ENCODE measurements around the gene SPTBN1.
"Not testable (repeated sequence)": the region's sequence is repeated elsewhere in the genome, so short reads cannot be mapped to it uniquely, and the experiment has no call there.

Gene SPTBN1

GRCh38 chr2:54680397-54681041, 224.4 kb downstream of the SPTBN1 start:
- DNase-seq = no peak

- DNase-seq = no peak
Observed at GRCh38 chr2:54681416-54681815, 225.3 kb downstream of the SPTBN1 start.

GRCh38 chr2:54683596-54683995, 227.5 kb downstream of the SPTBN1 start:
- no peak for DNase-seq

DNA sequence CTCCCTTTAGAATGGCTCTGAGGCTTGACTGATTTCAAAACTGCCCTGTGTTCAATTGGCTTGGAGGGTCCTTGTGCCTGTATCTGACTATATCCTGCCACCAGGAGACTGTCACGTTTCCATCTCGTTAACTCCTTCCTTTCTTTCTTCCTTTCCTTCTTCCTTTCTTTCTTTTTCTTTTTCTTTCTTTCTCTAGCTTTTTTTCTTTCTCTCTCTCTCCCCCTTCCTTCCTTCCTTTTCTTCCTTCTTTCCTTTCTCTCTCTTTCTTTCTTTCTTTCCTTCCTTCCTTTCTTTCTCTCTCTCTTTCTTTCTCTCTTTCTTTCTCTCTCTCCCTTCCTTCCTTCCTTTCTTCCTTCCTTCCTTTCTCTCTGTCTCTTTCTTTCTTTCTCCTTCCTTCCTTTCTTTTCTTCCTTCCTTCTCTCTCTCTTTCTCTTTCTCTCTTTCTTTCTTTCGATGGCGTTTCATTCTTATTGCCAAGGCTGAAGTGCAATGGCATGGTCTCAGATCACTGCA, 229.2 kb downstream of the SPTBN1 start:
- DNase-seq = no peak

- DNase-seq = no peak
Observed at GRCh38 chr2:54687595-54688152, 231.5 kb downstream of the SPTBN1 start.

DNA sequence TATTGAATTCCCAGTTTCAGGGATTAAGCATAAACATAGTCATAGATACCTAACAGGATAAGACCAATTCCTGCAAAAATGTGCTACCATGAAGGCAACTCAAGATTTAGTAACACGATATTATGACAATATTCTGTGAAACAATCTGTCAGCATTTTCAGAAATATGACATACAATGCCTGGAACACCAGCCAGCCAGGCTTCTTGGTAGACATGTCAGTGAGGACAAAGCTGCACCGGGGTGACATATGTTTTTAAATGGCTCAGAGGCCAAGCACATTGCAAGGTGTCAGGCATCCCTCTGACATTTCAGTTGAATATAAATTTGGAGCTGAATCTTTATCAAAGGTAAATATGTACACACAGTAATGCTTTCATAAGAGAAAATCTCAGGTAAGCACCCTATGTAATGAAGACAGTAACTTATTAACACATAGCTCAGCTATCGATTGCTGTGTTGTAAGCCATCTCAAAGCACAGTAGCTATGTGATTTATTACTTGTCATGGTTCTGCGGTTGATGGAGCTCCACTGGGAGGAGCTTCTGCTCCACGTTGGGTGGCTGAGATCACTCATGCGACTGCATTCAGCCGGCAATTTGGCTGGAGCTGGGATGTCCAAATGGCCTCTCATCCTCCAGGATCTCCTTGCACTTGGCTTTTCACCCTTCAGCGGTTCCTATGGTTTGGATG, 235.5 kb downstream of the SPTBN1 start:
- no peak for DNase-seq

- DNase-seq = no peak
Observed at GRCh38 chr2:54692556-54692955, 236.4 kb downstream of the SPTBN1 start.

DNA sequence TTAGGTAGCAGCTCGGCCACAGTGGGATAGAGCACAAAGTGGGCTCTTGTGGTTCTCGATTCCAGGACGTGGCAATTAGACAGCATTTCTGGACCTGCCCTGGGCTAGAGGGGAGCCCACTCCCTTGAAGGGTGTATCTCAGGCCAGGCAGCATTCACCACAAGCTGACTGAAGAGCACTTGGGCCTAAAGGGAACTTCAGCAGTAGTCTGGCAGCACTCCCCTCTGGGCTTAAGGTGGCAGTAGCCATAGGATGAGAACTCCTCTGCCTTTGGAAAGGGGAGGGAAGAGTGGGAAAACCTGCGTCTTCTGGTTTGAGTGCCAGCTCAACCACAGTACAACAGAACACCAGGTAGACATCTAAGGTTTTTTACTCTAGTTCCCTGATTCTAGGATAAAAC, 239.3 kb downstream of the SPTBN1 start:
- no peak for DNase-seq

- DNase-seq = no peak
Observed at GRCh38 chr2:54697934-54698333, 241.8 kb downstream of the SPTBN1 start.

GRCh38 chr2:54698926-54699325, 242.8 kb downstream of the SPTBN1 start:
- not testable (repeated sequence) for DNase-seq

GRCh38 chr2:54699665-54700064, 243.5 kb downstream of the SPTBN1 start:
- no peak for DNase-seq

DNA sequence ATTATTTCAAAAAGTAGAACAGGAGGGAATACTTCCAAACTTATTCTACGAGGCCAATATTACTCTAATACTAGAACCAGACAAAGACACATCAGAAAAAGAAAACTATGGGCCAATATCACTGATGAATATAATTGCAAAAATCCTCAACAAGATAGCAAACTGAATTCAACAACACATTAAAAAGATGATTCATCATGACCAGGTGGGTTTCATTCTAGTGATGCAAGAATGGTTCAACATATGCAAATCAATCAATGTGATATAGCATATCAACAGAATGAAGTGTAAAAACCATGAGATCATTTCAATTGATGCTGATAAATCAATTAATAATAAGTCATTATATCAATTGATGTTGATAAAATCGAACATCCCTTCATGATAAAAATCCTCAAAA, 244.9 kb downstream of the SPTBN1 start:
- no peak for DNase-seq

- no peak for DNase-seq
Observed at GRCh38 chr2:54704238-54704637, 248.1 kb downstream of the SPTBN1 start.

GRCh38 chr2:54704688-54705605, 248.8 kb downstream of the SPTBN1 start:
- no peak for DNase-seq

DNA sequence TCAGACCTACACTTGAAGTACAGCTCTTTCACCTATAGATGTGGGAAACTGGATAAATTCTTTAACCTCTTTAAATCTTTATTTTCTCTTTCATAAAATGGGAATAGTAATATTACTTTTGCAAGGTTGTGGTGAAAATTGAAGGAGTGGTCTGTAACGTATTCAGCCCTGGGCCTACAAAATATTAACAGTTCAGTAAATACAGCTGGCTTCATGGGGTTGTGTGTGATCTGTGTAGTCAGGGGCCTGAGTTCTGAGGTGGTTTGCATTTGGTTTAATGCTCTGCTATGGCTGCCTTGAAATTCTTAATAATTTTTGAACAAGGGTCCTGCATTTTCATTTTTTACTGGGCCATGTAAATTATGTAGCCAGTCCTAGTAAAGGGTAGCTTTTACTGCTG, 250.5 kb downstream of the SPTBN1 start:
- DNase-seq = no peak

GRCh38 chr2:54708584-54709335, 252.6 kb downstream of the SPTBN1 start:
- DNase-seq = no peak

GRCh38 chr2:54709336-54709809, 253.2 kb downstream of the SPTBN1 start:
- DNase-seq = no peak

GRCh38 chr2:54710216-54710615, 254.1 kb downstream of the SPTBN1 start:
- DNase-seq = no peak

DNA sequence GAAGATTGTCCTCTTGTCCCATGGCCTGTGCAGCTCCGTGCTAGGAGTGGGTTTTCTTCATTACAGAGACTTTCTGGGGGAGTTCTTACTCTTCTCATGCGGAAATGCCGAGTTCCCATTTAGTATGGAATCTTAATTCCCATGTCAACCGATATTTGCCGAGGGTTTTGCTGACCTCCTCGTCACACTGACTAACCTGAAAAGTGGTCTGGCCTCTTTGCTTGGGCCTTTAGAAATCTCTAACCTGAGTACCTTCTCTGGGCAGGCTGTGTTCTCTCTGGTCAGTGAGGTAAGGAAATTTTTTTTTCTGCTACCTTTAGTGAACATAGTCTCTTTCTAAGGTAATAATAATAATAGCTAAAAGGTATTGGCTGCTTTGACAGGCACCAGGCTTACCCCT, 256.4 kb downstream of the SPTBN1 start:
- DNase-seq = no peak

DNA sequence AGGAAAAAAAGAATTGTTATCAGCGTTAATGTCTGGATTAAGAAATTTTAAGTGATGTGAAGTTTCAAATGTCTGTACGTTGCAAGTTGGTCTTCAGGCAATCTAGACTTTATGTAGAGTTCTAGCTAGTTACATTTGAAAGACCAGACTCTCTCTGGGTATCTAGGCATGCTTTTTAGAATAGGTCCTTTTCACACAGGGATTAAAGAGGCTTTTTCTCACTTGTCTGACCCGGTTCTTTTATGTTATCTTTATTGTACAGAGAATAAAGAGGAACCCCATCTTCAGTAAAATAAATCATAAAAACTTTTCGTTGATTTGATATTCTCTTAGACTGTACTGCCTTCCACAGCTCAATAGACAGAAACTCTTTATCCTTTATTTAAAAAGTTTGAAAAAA, 258.9 kb downstream of the SPTBN1 start:
- DNase-seq = no peak

GRCh38 chr2:54716375-54716774, 260.2 kb downstream of the SPTBN1 start:
- DNase-seq = no peak

DNA sequence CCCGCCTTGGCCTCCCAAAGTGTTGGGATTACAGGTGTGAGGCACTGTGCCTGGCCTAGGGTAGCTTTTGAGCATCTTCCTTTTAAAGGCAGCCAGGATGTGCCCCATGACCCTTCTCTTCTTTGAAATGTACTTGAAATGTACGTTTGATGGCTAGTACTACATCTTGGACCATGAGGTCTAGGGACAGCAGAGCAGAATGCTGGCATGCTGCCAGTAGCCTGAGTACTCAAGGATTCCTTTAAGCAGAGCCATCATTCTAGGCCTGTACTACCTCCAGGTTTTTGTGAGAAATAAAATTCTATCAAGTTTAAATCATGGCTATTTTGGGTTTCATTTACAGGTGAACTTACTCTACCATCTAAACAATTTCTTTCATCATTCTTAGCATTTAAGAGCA, 264.4 kb downstream of the SPTBN1 start:
- DNase-seq = no peak

Data from activated CD4-positive, alpha-beta T cell treated with anti-CD3 and anti-CD28 coated beads, Interleukin-2, amount 50 U/mL, for 1 hour (primary cell).